ENCODE measurements around the gene IDI2.
"Not testable (repeated sequence)": the region's sequence is repeated elsewhere in the genome, so short reads cannot be mapped to it uniquely, and the experiment has no call there.

IDI2 gene

GRCh38 chr10:1045415-1045814 lies 19.8 kb upstream of the IDI2 start:
- TF ChIP-seq CTCF (conservative IDR thresholded peaks at IDR 0.05; ENCODE audit: low read depth, low read length) = no peak
- H3K4me3 ChIP-seq (ENCODE audit: low read depth, low read length) = no peak overlapping the region
- no peak for DNase-seq (ENCODE audit: low read depth)

DNA sequence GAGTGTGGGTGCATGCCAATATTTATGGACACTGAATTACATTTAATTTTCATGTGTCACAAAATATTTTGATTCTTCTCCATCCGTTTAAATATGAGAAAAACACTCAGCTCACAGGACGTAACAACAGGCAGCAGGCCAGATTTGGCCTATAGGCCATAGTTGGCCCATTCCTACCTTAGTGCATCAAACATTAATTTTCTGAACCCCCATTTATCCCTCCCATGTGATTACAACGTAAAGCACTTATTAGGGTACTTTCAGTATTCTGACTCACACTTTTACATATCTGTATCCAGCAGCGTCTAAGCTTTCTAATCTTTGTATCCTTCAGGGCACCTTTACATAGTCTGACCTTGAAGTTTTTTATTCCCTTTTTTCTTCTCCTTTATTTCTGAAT lies 19.3 kb upstream of the IDI2 start:
- H3K4me3 ChIP-seq (ENCODE audit: low read depth, low read length) = no peak overlapping the region
- no peak for DNase-seq (ENCODE audit: low read depth)
- TF ChIP-seq CTCF (conservative IDR thresholded peaks at IDR 0.05; ENCODE audit: low read depth, low read length) = no peak

- no peak overlapping the region for H3K4me3 ChIP-seq (ENCODE audit: low read depth, low read length)
- no peak for DNase-seq (ENCODE audit: low read depth)
- no peak for TF ChIP-seq CTCF (conservative IDR thresholded peaks at IDR 0.05; ENCODE audit: low read depth, low read length)
Observed at GRCh38 chr10:1044146-1044545, 18.5 kb upstream of the IDI2 start.

DNA sequence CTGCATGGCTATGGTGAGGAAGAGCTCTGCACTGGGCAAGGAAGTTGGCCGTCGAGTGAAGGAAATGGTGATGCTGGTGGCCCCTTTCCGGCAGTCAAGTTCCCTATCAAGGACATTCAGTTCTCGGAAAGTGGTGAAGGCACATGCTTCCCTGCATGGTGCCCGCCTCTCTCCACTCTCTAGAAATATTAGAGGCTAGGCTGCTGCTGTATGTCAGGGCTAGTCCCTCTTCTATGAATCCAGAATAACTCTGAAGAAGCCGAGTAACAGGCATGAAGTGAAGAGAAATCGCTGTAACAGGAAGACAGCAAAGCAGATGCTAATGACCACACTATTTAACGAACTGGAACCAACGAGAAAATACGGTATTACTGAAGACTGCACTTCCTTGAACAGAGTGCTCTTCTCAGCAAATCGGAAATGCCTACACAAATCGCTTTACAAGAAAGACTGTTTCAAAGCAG lies 17.9 kb upstream of the IDI2 start:
- no peak for DNase-seq (ENCODE audit: low read depth)
- TF ChIP-seq CTCF (conservative IDR thresholded peaks at IDR 0.05; ENCODE audit: low read depth, low read length) = no peak

DNA sequence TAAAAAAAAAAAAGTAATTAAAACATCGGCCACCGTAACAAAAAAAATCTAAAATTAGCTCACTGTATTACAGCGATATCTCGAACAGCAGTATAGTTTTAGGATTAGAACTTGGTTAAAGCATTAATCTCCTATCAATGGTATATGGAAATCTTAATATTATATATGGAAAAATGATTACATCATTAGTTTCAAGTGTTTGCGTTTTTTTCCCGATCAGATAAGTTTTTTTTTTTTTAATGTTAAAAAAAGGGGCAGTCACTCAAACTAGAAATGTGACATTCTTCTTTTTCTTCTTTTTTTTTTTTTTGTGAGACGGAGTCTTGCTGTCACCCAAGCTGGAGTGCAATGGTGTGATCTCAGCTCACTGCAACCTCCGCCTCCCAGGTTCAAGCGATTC lies 15.9 kb upstream of the IDI2 start:
- TF ChIP-seq CTCF (conservative IDR thresholded peaks at IDR 0.05; ENCODE audit: low read depth, low read length) = no peak
- H3K4me3 ChIP-seq (ENCODE audit: low read depth, low read length) = no peak overlapping the region
- no peak for DNase-seq (ENCODE audit: low read depth)

More for the DNA sequence above, 17.9 kb upstream of the IDI2 start:
- no peak overlapping the region for H3K4me3 ChIP-seq (ENCODE audit: low read depth, low read length)

DNA sequence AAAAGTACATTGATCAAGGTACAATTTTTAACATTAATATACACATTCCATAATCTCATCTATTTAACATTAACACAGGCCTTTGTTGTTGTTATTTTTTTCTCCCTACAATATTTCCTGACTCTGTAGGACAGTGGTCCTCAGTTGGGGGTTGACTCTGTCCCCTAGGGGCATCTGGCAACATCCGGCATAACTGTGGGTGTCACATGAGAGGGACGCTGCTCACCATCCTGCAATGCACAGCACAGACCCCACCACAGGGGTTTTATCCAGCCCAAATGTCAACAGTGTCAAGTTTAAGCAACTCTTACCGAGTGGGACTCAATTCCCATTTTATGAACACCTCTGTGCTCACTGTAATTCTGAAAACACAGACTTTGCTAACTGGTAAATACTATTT lies 14.5 kb upstream of the IDI2 start:
- no peak for DNase-seq (ENCODE audit: low read depth)
- H3K4me3 ChIP-seq (ENCODE audit: low read depth, low read length) = no peak overlapping the region
- no peak for TF ChIP-seq CTCF (conservative IDR thresholded peaks at IDR 0.05; ENCODE audit: low read depth, low read length)

DNA sequence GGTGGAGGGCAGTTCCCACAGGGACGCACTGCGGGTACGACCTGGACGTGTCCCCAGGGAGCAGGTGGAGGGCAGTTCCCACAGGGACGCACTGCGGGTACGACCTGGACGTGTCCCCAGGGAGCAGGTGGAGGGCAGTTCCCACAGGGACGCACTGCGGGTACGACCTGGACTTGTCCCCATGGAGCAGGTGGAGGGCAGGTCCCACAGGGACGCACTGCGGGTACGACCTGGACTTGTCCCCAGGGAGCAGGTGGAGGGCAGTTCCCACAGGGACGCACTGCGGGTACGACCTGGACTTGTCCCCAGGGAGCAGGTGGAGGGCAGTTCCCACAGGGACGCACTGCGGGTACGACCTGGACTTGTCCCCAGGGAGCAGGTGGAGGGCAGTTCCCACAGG lies 13.1 kb upstream of the IDI2 start:
- not testable (repeated sequence) for DNase-seq (ENCODE audit: low read depth); H3K4me3 ChIP-seq (ENCODE audit: low read depth, low read length)

GRCh38 chr10:1037098-1037497 lies 11.4 kb upstream of the IDI2 start:
- DNase-seq (ENCODE audit: low read depth) = no peak
- TF ChIP-seq CTCF (conservative IDR thresholded peaks at IDR 0.05; ENCODE audit: low read depth, low read length) = no peak
- no peak overlapping the region for H3K4me3 ChIP-seq (ENCODE audit: low read depth, low read length)
